H9 (cell line): Measurements from ENCODE around the gene CCSER2. TPM values are rescaled to one million over a fixed set of nuclear protein-coding genes. Genes with fewer than 3 reads are reported as not detected.

Experiments used
- DNase-seq: peaks from one replicate; pipeline ENCODE4 v3.0.0-alpha.2; 2017
- H2AFZ ChIP-seq: one replicate; pipeline ENCODE4 v1.6.1; 2013; ENCODE audit warnings: mild to moderate bottlenecking, low read length, control low read depth, moderate library complexity
- H2AK5ac ChIP-seq: 2 replicates; pipeline ENCODE4 v1.6.1; 2013; ENCODE audit warnings: low read length, control low read depth, mixed read lengths; ENCODE audit not compliant: insufficient read length
- H2BK120ac ChIP-seq: one replicate; pipeline ENCODE4 v1.6.1; 2013; ENCODE audit warnings: low read depth, mild to moderate bottlenecking, low read length, control low read depth, inconsistent platforms; ENCODE audit not compliant: poor library complexity, severe bottlenecking
- H2BK12ac ChIP-seq: 2 replicates; pipeline ENCODE4 v1.6.1; 2013; ENCODE audit warnings: low read length, control low read depth, mixed read lengths, low read depth; ENCODE audit not compliant: insufficient read length
- H2BK15ac ChIP-seq: 2 replicates; pipeline ENCODE4 v1.6.1; 2013; ENCODE audit warnings: low read depth, low read length, control low read depth
- H2BK20ac ChIP-seq: one replicate; pipeline ENCODE4 v1.6.1; 2013; ENCODE audit warnings: low read depth, mild to moderate bottlenecking, low read length, control low read depth, inconsistent platforms; ENCODE audit not compliant: poor library complexity, severe bottlenecking
- H2BK5ac ChIP-seq: 2 replicates; pipeline ENCODE4 v1.6.1; 2013; ENCODE audit warnings: low read length, control low read depth, mixed read lengths; ENCODE audit not compliant: insufficient read length
- H3K14ac ChIP-seq: 2 replicates; pipeline ENCODE4 v1.6.1; 2013; ENCODE audit warnings: low read length, control low read depth; ENCODE audit not compliant: insufficient read depth
- H3K18ac ChIP-seq: 2 replicates; pipeline ENCODE4 v1.6.1; 2013; ENCODE audit warnings: low read depth, mild to moderate bottlenecking, mixed read lengths, low read length, control low read depth; ENCODE audit not compliant: insufficient read length
- H3K23ac ChIP-seq: 2 replicates; pipeline ENCODE4 v1.6.1; 2013; ENCODE audit warnings: low read length, control low read depth, mixed read lengths, low read depth; ENCODE audit not compliant: insufficient read length
- H3K23me2 ChIP-seq: 2 replicates; pipeline ENCODE4 v1.6.1; 2013; ENCODE audit warnings: low read depth, mild to moderate bottlenecking, mixed read lengths, low read length, control low read depth; ENCODE audit not compliant: insufficient read length, poor library complexity, severe bottlenecking
- H3K27ac ChIP-seq: 2 replicates; pipeline ENCODE4 v1.5.1; 2013; ENCODE audit warnings: low read length, control low read depth, mixed read lengths, low read depth; ENCODE audit not compliant: insufficient read length
- H3K27me3 ChIP-seq: 2 replicates; pipeline ENCODE4 v1.6.1; 2013; ENCODE audit warnings: low read length, control low read depth, inconsistent platforms; ENCODE audit not compliant: insufficient read depth
- H3K4ac ChIP-seq: 2 replicates; pipeline ENCODE4 v1.6.1; 2013; ENCODE audit warnings: low read depth, mild to moderate bottlenecking, control low read depth, inconsistent platforms, low read length, moderate library complexity
- H3K4me1 ChIP-seq: 2 replicates; pipeline ENCODE4 v1.6.1; 2013; ENCODE audit warnings: low read length, control low read depth, inconsistent platforms; ENCODE audit not compliant: insufficient read depth
- H3K4me2 ChIP-seq: 2 replicates; pipeline ENCODE4 v1.6.1; 2013; ENCODE audit warnings: low read length, control low read depth, mixed read lengths; ENCODE audit not compliant: insufficient read length, insufficient read depth
- H3K56ac ChIP-seq: 2 replicates; pipeline ENCODE4 v1.6.1; 2013; ENCODE audit warnings: low read depth, mild to moderate bottlenecking, mixed read lengths, low read length, control low read depth; ENCODE audit not compliant: insufficient read length
- H3K79me1 ChIP-seq: 2 replicates; pipeline ENCODE4 v1.6.1; 2013; ENCODE audit warnings: low read depth, mild to moderate bottlenecking, moderate library complexity, low read length, control low read depth, inconsistent platforms; ENCODE audit not compliant: insufficient read depth, poor library complexity, severe bottlenecking
- H3K79me2 ChIP-seq: 2 replicates; pipeline ENCODE4 v1.6.1; 2013; ENCODE audit warnings: low read length, control low read depth, inconsistent platforms; ENCODE audit not compliant: insufficient read depth
- H3K9ac ChIP-seq: 2 replicates; pipeline ENCODE4 v1.6.1; 2013; ENCODE audit warnings: low read length, control low read depth, mixed read lengths; ENCODE audit not compliant: insufficient read length; ENCODE audit errors: extremely low read depth
- H3K9me3 ChIP-seq: one replicate; pipeline ENCODE4 v1.6.1; 2013; ENCODE audit warnings: low read depth, low read length, inconsistent platforms; ENCODE audit not compliant: control insufficient read depth
- H3T11ph ChIP-seq: one replicate; pipeline ENCODE4 v1.6.1; 2013; ENCODE audit warnings: mild to moderate bottlenecking, low read length, control low read depth, inconsistent platforms
- H4K20me1 ChIP-seq: one replicate; pipeline ENCODE4 v1.6.1; 2013; ENCODE audit not compliant: control insufficient read depth, insufficient read length, insufficient read depth
- H4K5ac ChIP-seq: 2 replicates; pipeline ENCODE4 v1.6.1; 2013; ENCODE audit warnings: low read depth, mild to moderate bottlenecking, mixed read lengths, low read length, control low read depth; ENCODE audit not compliant: insufficient read length
- H4K8ac ChIP-seq: replicated peaks from 2 replicates; pipeline ENCODE4 v1.6.1; 2013; ENCODE audit warnings: low read length, control low read depth, mixed read lengths, low read depth; ENCODE audit not compliant: insufficient read length
- H4K91ac ChIP-seq: 2 replicates; pipeline ENCODE4 v1.6.1; 2013; ENCODE audit warnings: low read depth, mild to moderate bottlenecking, moderate library complexity, mixed read lengths, low read length, control low read depth; ENCODE audit not compliant: insufficient read length
- H3K27ac Mint-ChIP-seq, 3 experiments: 2 replicates in 2 of 3; 3 replicates in 1 of 3; pipeline ENCODE4 v1.8.0; 2020 to 2021; ENCODE audit warnings: mixed read lengths in 3 of 3, mild to moderate bottlenecking in 1 of 3, moderate library complexity in 1 of 3
- H3K27me3 Mint-ChIP-seq: 2 replicates; pipeline ENCODE4 v1.8.0; 2021; ENCODE audit warnings: low read depth, mild to moderate bottlenecking, moderate library complexity, mixed read lengths
- H3K36me3 Mint-ChIP-seq, 3 experiments: 2 replicates in 2 of 3; 3 replicates in 1 of 3; pipeline ENCODE4 v1.8.0; 2020 to 2021; ENCODE audit warnings: low read depth in 3 of 3, mixed read lengths in 3 of 3; ENCODE audit not compliant: insufficient read depth in 1 of 3
- H3K4me1 Mint-ChIP-seq, 2 experiments: 2 replicates each; pipeline ENCODE4 v1.8.0; 2020; ENCODE audit warnings: mixed read lengths in 2 of 2
- H3K4me3 Mint-ChIP-seq, 2 experiments: 2 replicates in 1 of 2; 3 replicates in 1 of 2; pipeline ENCODE4 v1.8.0; 2020 to 2021; ENCODE audit warnings: mild to moderate bottlenecking in 2 of 2, mixed read lengths in 2 of 2, moderate library complexity in 1 of 2
- H3K9me3 Mint-ChIP-seq, 2 experiments: 2 replicates in 1 of 2; 3 replicates in 1 of 2; pipeline ENCODE4 v1.8.0; 2020; ENCODE audit warnings: mild to moderate bottlenecking in 2 of 2, mixed read lengths in 2 of 2, moderate library complexity in 1 of 2
- CTCF ChIP-seq: fragments of 200-600 bp; sonication (generic); conservative IDR thresholded peaks from 3 replicates; pipeline ENCODE4 v1.8.0; 2021; ENCODE audit warnings: antibody characterized with exemption, mild to moderate bottlenecking
- WGBS: extraction: QIAGEN DNeasy Blood & Tissue Kit; methylation state at CpG from one replicate; pipeline ENCODE4 v1.1.7; 2013; ENCODE audit warnings: missing lambda C conversion rate, low lambda C conversion rate, mixed read lengths; ENCODE audit not compliant: insufficient read length; ENCODE audit errors: extremely low coverage; 5-methylcytosine and 5-hydroxymethylcytosine counted together
- total RNA-seq: library from RNA; stranded (reverse); gene quantifications from 2 replicates; pipeline ENCODE4 v1.2.1, GENCODE V29; 2021

Gene CCSER2
- total RNA-seq, 1 experiment from 2014 or later = 22.2 TPM

- H3T11ph ChIP-seq = no peak overlapping the region
- peaks cover 17% of the 10 kb centered on the region for H3K9me3 ChIP-seq
Measured at GRCh38 chr10:84415539-84416244, 87.3 kb downstream of the CCSER2 start.

More at GRCh38 chr10:84415539-84416244, 87.3 kb downstream of the CCSER2 start:
- no peaks in the 10 kb centered on the region for H3K27me3 ChIP-seq
- no peak overlapping the region for H2BK12ac ChIP-seq
- no CpG with 5 or more reads among the region's 10 CpGs for WGBS
- Mint-ChIP-seq H3K9me3 (peaks cover 32 to 41% of the 10 kb centered on the region in 2 experiments), H3K4me3 (no peak overlapping the region), H3K4me1 (peaks cover 0 to 3% of the 10 kb centered on the region in 2 experiments; a peak in 1 of 4 replicates), H3K27ac (no peak overlapping the region), H3K27me3 (no peaks in the 10 kb centered on the region; the same call in none of the 2 replicates), H3K36me3 (peaks cover 48 to 62% (median 56%) of the 10 kb centered on the region in 3 experiments)
- no peak overlapping the region for H3K4ac ChIP-seq
- no peaks in the 10 kb centered on the region for H3K4me1 ChIP-seq
- no peak overlapping the region for H2BK5ac ChIP-seq
- no peak overlapping the region for H3K27ac ChIP-seq
- H2BK20ac ChIP-seq = no peak overlapping the region
- H3K14ac ChIP-seq = no peak overlapping the region
- H3K9ac ChIP-seq = no peak overlapping the region
- no peaks in the 10 kb centered on the region for H4K20me1 ChIP-seq
- no peak overlapping the region for H3K56ac ChIP-seq
- H2BK120ac ChIP-seq = no peak overlapping the region
- H3K79me2 ChIP-seq = no peaks in the 10 kb centered on the region; the same call in 1 of the 2 replicates
- no peak overlapping the region for H4K91ac ChIP-seq
- H4K5ac ChIP-seq = no peak overlapping the region
- H3K23me2 ChIP-seq = no peaks in the 10 kb centered on the region
- no peak overlapping the region for H2AFZ ChIP-seq
- H3K23ac ChIP-seq = no peak overlapping the region
- H4K8ac ChIP-seq = no peak overlapping the region
- H2BK15ac ChIP-seq = no peak overlapping the region
- H2AK5ac ChIP-seq = no peak overlapping the region
- no peak for TF ChIP-seq CTCF
- H3K18ac ChIP-seq = peak overlapping the region; percentile 4
- DNase-seq = no peak
- H3K4me2 ChIP-seq = no peak overlapping the region
- peaks cover 5% of the 10 kb centered on the region for H3K79me1 ChIP-seq
